ENCODE data around the gene YPEL3.

DNA sequence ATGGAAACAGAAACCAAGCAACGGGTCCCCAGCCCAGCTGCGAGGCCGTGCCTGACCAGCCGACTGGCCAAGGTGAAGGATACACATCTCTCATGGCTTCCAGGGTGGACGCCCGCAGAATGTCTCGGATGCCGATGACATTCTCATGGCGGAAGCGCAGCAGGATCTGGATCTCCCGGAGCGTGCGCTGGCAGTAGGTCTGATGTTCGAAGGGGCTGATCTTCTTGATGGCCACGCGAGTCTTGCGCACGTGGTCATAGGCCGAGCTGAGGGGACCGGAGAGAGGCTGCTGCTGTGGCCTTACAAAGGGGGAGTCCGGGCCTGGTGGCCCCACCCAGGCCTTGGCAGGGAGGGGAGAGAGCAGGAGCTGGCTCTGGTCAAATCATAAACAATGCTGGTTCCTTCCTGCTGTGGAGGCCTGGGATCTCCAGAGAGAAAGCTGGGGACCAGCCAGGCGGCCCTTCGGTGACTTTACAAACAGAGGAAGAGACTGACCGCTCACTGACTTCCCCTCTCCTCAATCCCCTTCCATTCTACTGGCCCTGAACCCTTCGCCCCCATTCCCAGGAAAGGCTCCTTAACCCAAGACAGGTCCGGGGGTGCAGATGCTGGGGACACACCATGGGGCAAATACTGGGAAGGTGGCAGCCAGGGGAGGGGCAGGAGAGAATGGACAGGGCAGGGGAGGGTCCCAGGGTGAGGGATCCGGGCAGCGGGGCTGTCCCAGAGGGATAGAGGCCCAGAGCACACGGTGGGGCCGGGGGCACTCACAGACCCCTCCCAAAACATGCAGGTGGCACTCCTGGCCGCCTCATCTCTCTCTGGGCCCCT lies 25.9 kb upstream of the YPEL3 start:
- TF ChIP-seq RARB (CRISPR knock-in tag; IDR thresholded peaks at IDR 0.05): no peak
- TF ChIP-seq CTCF (IDR thresholded peaks at IDR 0.05): no peak
- no peak for TF ChIP-seq MAFK (IDR thresholded peaks at IDR 0.05; ENCODE audit: partially characterized antibody)
- TF ChIP-seq SMC3 (IDR thresholded peaks at IDR 0.05): no peak
- no peak for TF ChIP-seq MYC (IDR thresholded peaks at IDR 0.05; ENCODE audit: borderline replicate concordance, low read length)
- TF ChIP-seq NR3C1 (IDR thresholded peaks at IDR 0.05): no peak
- no peak for TF ChIP-seq KDM5A (IDR thresholded peaks at IDR 0.05)
- no peak for TF ChIP-seq JUN (IDR thresholded peaks at IDR 0.05)
- TF ChIP-seq POLR2A (IDR thresholded peaks at IDR 0.05; ENCODE audit: low read length): no peak
- TF ChIP-seq EHF (CRISPR knock-in tag; IDR thresholded peaks at IDR 0.05): no peak
- TF ChIP-seq HOXA7 (CRISPR knock-in tag; IDR thresholded peaks at IDR 0.05): no peak

All from A549 (cell line).